ENCODE measurements around the gene PDIK1L.

Gene PDIK1L

DNA sequence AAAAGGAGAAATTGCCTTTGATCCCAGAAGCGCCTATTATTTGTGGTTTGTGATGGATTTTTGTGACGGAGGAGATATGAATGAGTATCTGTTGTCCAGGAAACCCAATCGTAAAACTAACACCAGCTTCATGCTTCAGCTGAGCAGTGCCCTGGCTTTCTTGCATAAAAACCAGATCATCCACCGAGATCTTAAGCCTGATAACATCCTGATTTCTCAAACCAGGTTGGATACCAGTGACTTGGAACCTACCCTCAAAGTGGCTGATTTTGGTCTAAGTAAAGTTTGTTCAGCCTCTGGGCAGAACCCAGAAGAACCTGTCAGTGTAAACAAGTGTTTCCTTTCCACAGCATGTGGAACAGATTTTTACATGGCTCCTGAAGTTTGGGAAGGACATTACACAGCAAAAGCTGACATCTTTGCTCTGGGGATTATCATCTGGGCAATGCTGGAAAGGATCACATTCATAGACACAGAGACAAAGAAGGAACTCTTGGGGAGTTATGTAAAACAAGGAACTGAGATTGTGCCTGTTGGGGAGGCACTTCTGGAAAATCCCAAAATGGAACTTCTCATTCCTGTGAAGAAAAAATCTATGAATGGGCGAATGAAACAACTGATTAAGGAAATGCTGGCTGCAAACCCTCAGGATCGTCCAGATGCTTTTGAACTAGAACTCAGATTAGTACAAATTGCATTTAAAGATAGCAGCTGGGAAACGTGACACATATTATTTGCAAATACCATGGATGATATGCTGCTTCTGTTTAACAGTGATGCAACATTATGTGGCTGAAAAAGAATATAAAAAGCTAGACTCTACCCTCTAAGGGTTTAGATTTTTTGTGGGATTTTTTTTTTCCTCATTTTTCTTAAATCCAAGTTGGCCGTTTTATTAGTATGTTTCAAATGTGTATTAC is 10.5 kb downstream of the PDIK1L start:
- no peak overlapping the region for H3K27ac ChIP-seq (ENCODE audit: extremely low read depth, low read depth, low read length)
- peaks cover 11% of the 10 kb centered on the region; the same call in 1 of the 2 replicates for H3K4me1 ChIP-seq (ENCODE audit: control insufficient read depth, insufficient read depth, low read length)
- ChIA-PET CTCF (interaction anchor here (0.9 to 2.9 kb wide), 9 partner anchors 9 to 226 kb away, joined by 3 to 16 read pairs (median 4); partner anchors contain the start of genes CATSPER4 and SH3BGRL3), POLR2A (interaction anchor here (1.1 kb wide), 1 partner anchor 8 kb away, joined by 3 read pairs; no protein-coding TSS in a partner anchor)
- no peaks in the 10 kb centered on the region for H3K9me3 ChIP-seq (ENCODE audit: control insufficient read depth, insufficient read depth, low read depth, low read length)
- H3K4me3 ChIP-seq (ENCODE audit: low read depth, low read length), result no peak overlapping the region
- H3K36me3 ChIP-seq (ENCODE audit: control insufficient read depth in 2 of 2, insufficient read depth in 1 of 2, low read length in 2 of 2), result peaks cover 9 to 32% of the 10 kb centered on the region in 2 experiments; a peak in 2 of 3 replicates
- TF ChIP-seq ZNF549 (tag by site-specific recombination; IDR thresholded peaks at IDR 0.05) (no peak), ZNF645 (tag by site-specific recombination; IDR thresholded peaks at IDR 0.05) (no peak), ZNF133 (tag by site-specific recombination; IDR thresholded peaks at IDR 0.05) (no peak), ZNF223 (tag by site-specific recombination; IDR thresholded peaks at IDR 0.05) (no peak), HOXD13 (CRISPR knock-in tag; IDR thresholded peaks at IDR 0.05; ENCODE audit: borderline replicate concordance) (no peak), ZNF24 (tag by site-specific recombination; IDR thresholded peaks at IDR 0.05) (no peak), ZNF423 (tag by site-specific recombination; IDR thresholded peaks at IDR 0.05) (no peak), ZNF311 (tag by site-specific recombination; IDR thresholded peaks at IDR 0.05; ENCODE audit: borderline replicate concordance) (no peak), ZNF600 (tag by site-specific recombination; IDR thresholded peaks at IDR 0.05) (peak; percentile 46; the same call in 1 of the 2 replicates), ZNF639 (tag by site-specific recombination; IDR thresholded peaks at IDR 0.05) (0 out of 2 replicates have a peak, but pooled peaks have one; percentile 2), ZNF626 (tag by site-specific recombination; IDR thresholded peaks at IDR 0.05) (no peak), ZNF324 (tag by site-specific recombination; IDR thresholded peaks at IDR 0.05) (no peak), KLF1 (tag by site-specific recombination; IDR thresholded peaks at IDR 0.05) (no peak), ZNF19 (tag by site-specific recombination; IDR thresholded peaks at IDR 0.05; ENCODE audit: low read depth) (no peak), ZNF791 (tag by site-specific recombination; IDR thresholded peaks at IDR 0.05) (no peak), ZNF677 (tag by site-specific recombination; IDR thresholded peaks at IDR 0.05) (no peak), ZBTB20 (tag by site-specific recombination; IDR thresholded peaks at IDR 0.05) (no peak), ZNF221 (tag by site-specific recombination; IDR thresholded peaks at IDR 0.05; ENCODE audit: borderline replicate concordance) (no peak), TRIM28 (IDR thresholded peaks at IDR 0.05; ENCODE audit: borderline replicate concordance, low read length) (no peak), ZFP69B (tag by site-specific recombination; IDR thresholded peaks at IDR 0.05) (no peak), SP3 (tag by site-specific recombination; IDR thresholded peaks at IDR 0.05) (no peak), SCRT1 (tag by site-specific recombination; IDR thresholded peaks at IDR 0.05; ENCODE audit: borderline replicate concordance) (no peak)
- TF ChIP-seq, protein P1, sequence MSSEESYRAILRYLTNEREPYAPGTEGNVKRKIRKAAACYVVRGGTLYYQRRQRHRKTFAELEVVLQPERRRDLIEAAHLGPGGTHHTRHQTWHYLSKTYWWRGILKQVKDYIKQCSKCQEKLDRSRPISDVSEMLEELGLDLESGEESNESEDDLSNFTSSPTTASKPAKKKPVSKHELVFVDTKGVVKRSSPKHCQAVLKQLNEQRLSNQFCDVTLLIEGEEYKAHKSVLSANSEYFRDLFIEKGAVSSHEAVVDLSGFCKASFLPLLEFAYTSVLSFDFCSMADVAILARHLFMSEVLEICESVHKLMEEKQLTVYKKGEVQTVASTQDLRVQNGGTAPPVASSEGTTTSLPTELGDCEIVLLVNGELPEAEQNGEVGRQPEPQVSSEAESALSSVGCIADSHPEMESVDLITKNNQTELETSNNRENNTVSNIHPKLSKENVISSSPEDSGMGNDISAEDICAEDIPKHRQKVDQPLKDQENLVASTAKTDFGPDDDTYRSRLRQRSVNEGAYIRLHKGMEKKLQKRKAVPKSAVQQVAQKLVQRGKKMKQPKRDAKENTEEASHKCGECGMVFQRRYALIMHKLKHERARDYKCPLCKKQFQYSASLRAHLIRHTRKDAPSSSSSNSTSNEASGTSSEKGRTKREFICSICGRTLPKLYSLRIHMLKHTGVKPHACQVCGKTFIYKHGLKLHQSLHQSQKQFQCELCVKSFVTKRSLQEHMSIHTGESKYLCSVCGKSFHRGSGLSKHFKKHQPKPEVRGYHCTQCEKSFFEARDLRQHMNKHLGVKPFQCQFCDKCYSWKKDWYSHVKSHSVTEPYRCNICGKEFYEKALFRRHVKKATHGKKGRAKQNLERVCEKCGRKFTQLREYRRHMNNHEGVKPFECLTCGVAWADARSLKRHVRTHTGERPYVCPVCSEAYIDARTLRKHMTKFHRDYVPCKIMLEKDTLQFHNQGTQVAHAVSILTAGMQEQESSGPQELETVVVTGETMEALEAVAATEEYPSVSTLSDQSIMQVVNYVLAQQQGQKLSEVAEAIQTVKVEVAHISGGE (tag by site-specific recombination; conservative IDR thresholded peaks at IDR 0.05; ENCODE audit: low read depth), result no peak
- TF ChIP-seq, protein P2, sequence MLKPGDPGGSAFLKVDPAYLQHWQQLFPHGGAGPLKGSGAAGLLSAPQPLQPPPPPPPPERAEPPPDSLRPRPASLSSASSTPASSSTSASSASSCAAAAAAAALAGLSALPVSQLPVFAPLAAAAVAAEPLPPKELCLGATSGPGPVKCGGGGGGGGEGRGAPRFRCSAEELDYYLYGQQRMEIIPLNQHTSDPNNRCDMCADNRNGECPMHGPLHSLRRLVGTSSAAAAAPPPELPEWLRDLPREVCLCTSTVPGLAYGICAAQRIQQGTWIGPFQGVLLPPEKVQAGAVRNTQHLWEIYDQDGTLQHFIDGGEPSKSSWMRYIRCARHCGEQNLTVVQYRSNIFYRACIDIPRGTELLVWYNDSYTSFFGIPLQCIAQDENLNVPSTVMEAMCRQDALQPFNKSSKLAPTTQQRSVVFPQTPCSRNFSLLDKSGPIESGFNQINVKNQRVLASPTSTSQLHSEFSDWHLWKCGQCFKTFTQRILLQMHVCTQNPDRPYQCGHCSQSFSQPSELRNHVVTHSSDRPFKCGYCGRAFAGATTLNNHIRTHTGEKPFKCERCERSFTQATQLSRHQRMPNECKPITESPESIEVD (tag by site-specific recombination; IDR thresholded peaks at IDR 0.05), result peak; percentile 42; the same call in 1 of the 2 replicates
- TF ChIP-seq, protein P3, sequence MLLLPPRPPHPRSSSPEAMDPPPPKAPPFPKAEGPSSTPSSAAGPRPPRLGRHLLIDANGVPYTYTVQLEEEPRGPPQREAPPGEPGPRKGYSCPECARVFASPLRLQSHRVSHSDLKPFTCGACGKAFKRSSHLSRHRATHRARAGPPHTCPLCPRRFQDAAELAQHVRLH (tag by site-specific recombination; IDR thresholded peaks at IDR 0.05), result no peak
- TF ChIP-seq, protein P4, sequence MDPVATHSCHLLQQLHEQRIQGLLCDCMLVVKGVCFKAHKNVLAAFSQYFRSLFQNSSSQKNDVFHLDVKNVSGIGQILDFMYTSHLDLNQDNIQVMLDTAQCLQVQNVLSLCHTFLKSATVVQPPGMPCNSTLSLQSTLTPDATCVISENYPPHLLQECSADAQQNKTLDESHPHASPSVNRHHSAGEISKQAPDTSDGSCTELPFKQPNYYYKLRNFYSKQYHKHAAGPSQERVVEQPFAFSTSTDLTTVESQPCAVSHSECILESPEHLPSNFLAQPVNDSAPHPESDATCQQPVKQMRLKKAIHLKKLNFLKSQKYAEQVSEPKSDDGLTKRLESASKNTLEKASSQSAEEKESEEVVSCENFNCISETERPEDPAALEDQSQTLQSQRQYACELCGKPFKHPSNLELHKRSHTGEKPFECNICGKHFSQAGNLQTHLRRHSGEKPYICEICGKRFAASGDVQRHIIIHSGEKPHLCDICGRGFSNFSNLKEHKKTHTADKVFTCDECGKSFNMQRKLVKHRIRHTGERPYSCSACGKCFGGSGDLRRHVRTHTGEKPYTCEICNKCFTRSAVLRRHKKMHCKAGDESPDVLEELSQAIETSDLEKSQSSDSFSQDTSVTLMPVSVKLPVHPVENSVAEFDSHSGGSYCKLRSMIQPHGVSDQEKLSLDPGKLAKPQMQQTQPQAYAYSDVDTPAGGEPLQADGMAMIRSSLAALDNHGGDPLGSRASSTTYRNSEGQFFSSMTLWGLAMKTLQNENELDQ (tag by site-specific recombination; IDR thresholded peaks at IDR 0.05; ENCODE audit: low read depth), result no peak

Measured in HEK293 (cell line).